Measurements from ENCODE around the gene ASB15.

Gene ASB15

GRCh38 chr7:123650595-123650994, 49.0 kb downstream of the ASB15 start:
- no peak overlapping the region for H3K4me2 ChIP-seq (ENCODE audit: insufficient read depth, low read length, poor library complexity, severe bottlenecking)
- H3K79me1 ChIP-seq (ENCODE audit: low read depth, low read length) = no peaks in the 10 kb centered on the region
- H4K8ac ChIP-seq (ENCODE audit: low read depth, low read length) = no peak overlapping the region
- no peak overlapping the region for H3K27ac ChIP-seq (replicated peaks; ENCODE audit: low read length)
- no peak overlapping the region for H3K18ac ChIP-seq (ENCODE audit: low read length)
- H3K9ac ChIP-seq (ENCODE audit: low read depth, low read length, poor library complexity) = no peak overlapping the region
- no peaks in the 10 kb centered on the region for H3K9me3 ChIP-seq (replicated peaks in 1 of 2; ENCODE audit: control insufficient read depth in 2 of 2, insufficient read depth in 1 of 2, low read depth in 1 of 2, low read length in 2 of 2)
- H2AFZ ChIP-seq (ENCODE audit: low read length) = no peak overlapping the region
- no peak overlapping the region for H2BK5ac ChIP-seq (ENCODE audit: low read length)
- no peaks in the 10 kb centered on the region for H3K36me3 ChIP-seq (replicated peaks in 1 of 2; ENCODE audit: control insufficient read depth in 2 of 2, insufficient read depth in 2 of 2, low read length in 2 of 2)
- H3K14ac ChIP-seq (ENCODE audit: low read length) = no peak overlapping the region
- H2BK12ac ChIP-seq (ENCODE audit: low read length) = no peak overlapping the region
- H2BK15ac ChIP-seq (ENCODE audit: low read length) = no peak overlapping the region
- H3K27me3 ChIP-seq (ENCODE audit: control insufficient read depth in 3 of 3, insufficient read depth in 3 of 3, low read depth in 1 of 3, low read length in 3 of 3) = no peaks in the 10 kb centered on the region
- no peak overlapping the region for H2AK5ac ChIP-seq (ENCODE audit: low read depth, low read length)
- H2BK120ac ChIP-seq (ENCODE audit: low read depth, low read length) = no peak overlapping the region
- WGBS, 2 donors (ENCODE audit: extremely low coverage in 2 of 2, insufficient read length in 2 of 2, insufficient replicate concordance in 1 of 2) = no CpG with 5 or more reads among the region's 2 CpGs
- DNase-seq (ENCODE audit: low spot score) = no peak
- H4K91ac ChIP-seq (ENCODE audit: low read depth, low read length, poor library complexity) = no peak overlapping the region
- H3K4ac ChIP-seq (ENCODE audit: low read length) = no peak overlapping the region
- H3K4me3 ChIP-seq (ENCODE audit: low read length in 2 of 2) = no peak overlapping the region
- H3K4me1 ChIP-seq (ENCODE audit: control insufficient read depth in 2 of 2, insufficient read depth in 1 of 2, low read depth in 1 of 2, low read length in 2 of 2) = peaks cover 0 to 2% of the 10 kb centered on the region in 2 donors
- H3K23ac ChIP-seq (ENCODE audit: low read depth, low read length, poor library complexity) = no peak overlapping the region

DNA sequence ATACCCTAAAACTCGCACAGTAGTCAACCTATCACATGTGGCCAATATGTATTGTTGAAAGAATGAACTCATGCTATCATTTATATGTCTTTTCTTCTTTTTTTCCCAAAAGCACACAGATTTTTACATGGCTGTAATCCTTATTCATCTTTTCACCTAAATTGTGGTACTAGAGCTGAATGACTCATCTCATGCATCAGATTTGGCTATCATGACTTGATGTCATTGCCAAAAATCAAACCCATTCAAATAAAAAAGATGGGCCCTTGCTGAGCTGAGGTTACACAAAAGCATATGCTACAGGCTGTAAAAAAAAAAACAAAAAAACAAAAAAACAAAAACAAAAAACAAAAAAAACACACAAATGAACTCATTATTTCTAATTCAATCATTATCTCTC, 50.8 kb downstream of the ASB15 start:
- Histone ChIP-seq H3K4me1 (ENCODE audit: control insufficient read depth in 2 of 2, insufficient read depth in 1 of 2, low read depth in 1 of 2, low read length in 2 of 2) (no peaks in the 10 kb centered on the region), H2AFZ (ENCODE audit: low read length) (no peak overlapping the region), H3K9me3 (replicated peaks in 1 of 2; ENCODE audit: control insufficient read depth in 2 of 2, insufficient read depth in 1 of 2, low read depth in 1 of 2, low read length in 2 of 2) (no peaks in the 10 kb centered on the region), H4K91ac (ENCODE audit: low read depth, low read length, poor library complexity) (no peak overlapping the region), H3K79me1 (ENCODE audit: low read depth, low read length) (no peaks in the 10 kb centered on the region), H2BK120ac (ENCODE audit: low read depth, low read length) (no peak overlapping the region), H3K27me3 (ENCODE audit: control insufficient read depth in 3 of 3, insufficient read depth in 3 of 3, low read depth in 1 of 3, low read length in 3 of 3) (no peaks in the 10 kb centered on the region), H2BK15ac (ENCODE audit: low read length) (no peak overlapping the region), H4K8ac (ENCODE audit: low read depth, low read length) (no peak overlapping the region), H3K14ac (ENCODE audit: low read length) (no peak overlapping the region), H3K23ac (ENCODE audit: low read depth, low read length, poor library complexity) (no peak overlapping the region), H3K4me2 (ENCODE audit: insufficient read depth, low read length, poor library complexity, severe bottlenecking) (no peak overlapping the region), H2AK5ac (ENCODE audit: low read depth, low read length) (no peak overlapping the region), H3K9ac (ENCODE audit: low read depth, low read length, poor library complexity) (no peak overlapping the region), H3K27ac (replicated peaks; ENCODE audit: low read length) (no peak overlapping the region), H2BK5ac (ENCODE audit: low read length) (no peak overlapping the region), H3K18ac (ENCODE audit: low read length) (no peak overlapping the region), H3K36me3 (replicated peaks in 1 of 2; ENCODE audit: control insufficient read depth in 2 of 2, insufficient read depth in 2 of 2, low read length in 2 of 2) (no peaks in the 10 kb centered on the region), H2BK12ac (ENCODE audit: low read length) (no peak overlapping the region), H3K4ac (ENCODE audit: low read length) (no peak overlapping the region), H3K4me3 (ENCODE audit: low read length in 2 of 2) (no peak overlapping the region)
- no CpG with 5 or more reads among the region's 1 CpG for WGBS, 2 donors (ENCODE audit: extremely low coverage in 2 of 2, insufficient read length in 2 of 2, insufficient replicate concordance in 1 of 2)
- DNase-seq (ENCODE audit: low spot score) = no peak

- peaks cover 0 to 2% (median 0%) of the 10 kb centered on the region in 3 experiments for H3K27me3 ChIP-seq (ENCODE audit: control insufficient read depth in 3 of 3, insufficient read depth in 3 of 3, low read depth in 1 of 3, low read length in 3 of 3)
- H3K36me3 ChIP-seq (replicated peaks in 1 of 2; ENCODE audit: control insufficient read depth in 2 of 2, insufficient read depth in 2 of 2, low read length in 2 of 2) = no peaks in the 10 kb centered on the region
- H3K9ac ChIP-seq (ENCODE audit: low read depth, low read length, poor library complexity) = no peak overlapping the region
- no peaks in the 10 kb centered on the region for H3K9me3 ChIP-seq (replicated peaks in 1 of 2; ENCODE audit: control insufficient read depth in 2 of 2, insufficient read depth in 1 of 2, low read depth in 1 of 2, low read length in 2 of 2)
- no peak overlapping the region for H2AFZ ChIP-seq (ENCODE audit: low read length)
- H2BK15ac ChIP-seq (ENCODE audit: low read length) = no peak overlapping the region
- H2BK120ac ChIP-seq (ENCODE audit: low read depth, low read length) = no peak overlapping the region
- no peak overlapping the region for H3K18ac ChIP-seq (ENCODE audit: low read length)
- no peak overlapping the region for H3K23ac ChIP-seq (ENCODE audit: low read depth, low read length, poor library complexity)
- no peak for DNase-seq (ENCODE audit: low spot score)
- H3K4me3 ChIP-seq (ENCODE audit: low read length in 2 of 2) = no peak overlapping the region
- H4K91ac ChIP-seq (ENCODE audit: low read depth, low read length, poor library complexity) = no peak overlapping the region
- no peak overlapping the region for H3K4me2 ChIP-seq (ENCODE audit: insufficient read depth, low read length, poor library complexity, severe bottlenecking)
- H3K79me1 ChIP-seq (ENCODE audit: low read depth, low read length) = no peaks in the 10 kb centered on the region
- no peak overlapping the region for H2BK12ac ChIP-seq (ENCODE audit: low read length)
- WGBS, 2 donors (ENCODE audit: extremely low coverage in 2 of 2, insufficient read length in 2 of 2, insufficient replicate concordance in 1 of 2) = no CpG with 5 or more reads among the region's 6 CpGs
- no peak overlapping the region for H3K14ac ChIP-seq (ENCODE audit: low read length)
- no peak overlapping the region for H2AK5ac ChIP-seq (ENCODE audit: low read depth, low read length)
- no peak overlapping the region for H4K8ac ChIP-seq (ENCODE audit: low read depth, low read length)
- H3K4ac ChIP-seq (ENCODE audit: low read length) = no peak overlapping the region
- H3K27ac ChIP-seq (replicated peaks; ENCODE audit: low read length) = no peak overlapping the region
- H2BK5ac ChIP-seq (ENCODE audit: low read length) = no peak overlapping the region
- H3K4me1 ChIP-seq (ENCODE audit: control insufficient read depth in 2 of 2, insufficient read depth in 1 of 2, low read depth in 1 of 2, low read length in 2 of 2) = no peaks in the 10 kb centered on the region
These were observed 51.5 kb downstream of the ASB15 start for GRCh38 chr7:123653162-123653561.

GRCh38 chr7:123655614-123656013, 54.0 kb downstream of the ASB15 start, which contains the start of gene LMOD2:
LMOD2 (plus strand) TSS chr7:123655866; CDS start chr7:123655964, 98 bp downstream.
- H3K79me1 ChIP-seq (ENCODE audit: low read depth, low read length) = no peaks in the 10 kb centered on the region
- no CpG with 5 or more reads among the region's 6 CpGs for WGBS, 2 donors (ENCODE audit: extremely low coverage in 2 of 2, insufficient read length in 2 of 2, insufficient replicate concordance in 1 of 2)
- H3K4me3 ChIP-seq (ENCODE audit: low read length in 2 of 2) = no peak within 1 kb of the TSS
- no peak within 1 kb of the TSS for H2BK15ac ChIP-seq (ENCODE audit: low read length)
- H3K23ac ChIP-seq (ENCODE audit: low read depth, low read length, poor library complexity) = no peak within 1 kb of the TSS
- no peak for DNase-seq (ENCODE audit: low spot score)
- no peak within 1 kb of the TSS for H2BK120ac ChIP-seq (ENCODE audit: low read depth, low read length)
- peaks cover 1 to 3% of the 10 kb centered on the region in 2 donors for H3K4me1 ChIP-seq (ENCODE audit: control insufficient read depth in 2 of 2, insufficient read depth in 1 of 2, low read depth in 1 of 2, low read length in 2 of 2)
- H2BK5ac ChIP-seq (ENCODE audit: low read length) = no peak within 1 kb of the TSS
- H3K27ac ChIP-seq (replicated peaks; ENCODE audit: low read length) = no peak within 1 kb of the TSS
- no peak within 1 kb of the TSS for H2AK5ac ChIP-seq (ENCODE audit: low read depth, low read length)
- no peak within 1 kb of the TSS for H3K4ac ChIP-seq (ENCODE audit: low read length)
- H3K36me3 ChIP-seq (replicated peaks in 1 of 2; ENCODE audit: control insufficient read depth in 2 of 2, insufficient read depth in 2 of 2, low read length in 2 of 2) = no peaks in the 10 kb centered on the region
- no peak within 1 kb of the TSS for H3K14ac ChIP-seq (ENCODE audit: low read length)
- H3K9me3 ChIP-seq (replicated peaks in 1 of 2; ENCODE audit: control insufficient read depth in 2 of 2, insufficient read depth in 1 of 2, low read depth in 1 of 2, low read length in 2 of 2) = no peaks in the 10 kb centered on the region
- H2BK12ac ChIP-seq (ENCODE audit: low read length) = no peak within 1 kb of the TSS
- H3K9ac ChIP-seq (ENCODE audit: low read depth, low read length, poor library complexity) = no peak within 1 kb of the TSS
- H2AFZ ChIP-seq (ENCODE audit: low read length) = no peak within 1 kb of the TSS
- no peak within 1 kb of the TSS for H4K8ac ChIP-seq (ENCODE audit: low read depth, low read length)
- no peak within 1 kb of the TSS for H3K18ac ChIP-seq (ENCODE audit: low read length)
- no peak within 1 kb of the TSS for H3K4me2 ChIP-seq (ENCODE audit: insufficient read depth, low read length, poor library complexity, severe bottlenecking)
- no peak within 1 kb of the TSS for H4K91ac ChIP-seq (ENCODE audit: low read depth, low read length, poor library complexity)
- H3K27me3 ChIP-seq (ENCODE audit: control insufficient read depth in 3 of 3, insufficient read depth in 3 of 3, low read depth in 1 of 3, low read length in 3 of 3) = peaks cover 0 to 4% (median 0%) of the 10 kb centered on the region in 3 experiments

Measured in neuronal stem cell (in vitro differentiated cells).